Epidermal melanocyte (primary cell): Measurements from ENCODE around the gene ATRNL1.

Source experiments
- DNase-seq: peaks from one replicate; pipeline ENCODE4 v3.0.0; 2011; ENCODE audit warnings: low spot score; ENCODE audit not compliant: insufficient read length

The ATRNL1 gene

DNA sequence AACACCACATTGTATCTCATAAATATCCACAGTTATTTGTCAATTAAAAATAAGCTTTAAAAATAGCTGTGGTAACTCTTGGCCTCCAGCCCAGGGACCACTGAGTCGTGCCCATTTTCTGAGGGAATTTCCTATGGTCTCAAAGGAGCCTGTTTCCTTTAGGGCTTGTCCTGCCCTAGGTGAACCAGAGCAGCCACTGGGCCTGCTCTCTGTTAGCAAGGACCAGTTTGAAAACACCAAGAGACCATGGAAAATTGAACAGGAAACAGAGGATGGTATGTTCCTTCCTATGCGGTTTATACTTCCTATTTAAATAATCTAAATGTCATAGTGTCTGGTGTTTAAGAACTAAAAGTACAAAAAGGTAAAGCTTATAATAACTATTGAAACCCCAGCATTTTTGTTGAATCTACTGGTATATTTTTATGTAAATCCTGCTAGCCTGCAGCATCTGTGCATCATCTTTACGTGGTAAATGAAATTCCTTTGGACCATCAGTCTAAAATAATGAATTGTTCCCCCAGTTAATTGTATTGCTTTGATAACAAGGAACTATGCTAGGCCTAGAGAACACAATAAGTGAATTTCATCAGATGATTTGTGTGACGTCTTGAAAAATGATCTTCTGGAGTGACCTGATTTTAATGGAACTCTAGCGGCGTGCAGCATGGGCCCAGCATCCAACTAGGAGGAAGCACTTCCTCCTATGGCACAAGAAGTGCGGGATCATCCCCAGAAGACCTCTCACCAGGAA lies 846.1 kb downstream of the ATRNL1 start:
- DNase-seq = no peak

DNA sequence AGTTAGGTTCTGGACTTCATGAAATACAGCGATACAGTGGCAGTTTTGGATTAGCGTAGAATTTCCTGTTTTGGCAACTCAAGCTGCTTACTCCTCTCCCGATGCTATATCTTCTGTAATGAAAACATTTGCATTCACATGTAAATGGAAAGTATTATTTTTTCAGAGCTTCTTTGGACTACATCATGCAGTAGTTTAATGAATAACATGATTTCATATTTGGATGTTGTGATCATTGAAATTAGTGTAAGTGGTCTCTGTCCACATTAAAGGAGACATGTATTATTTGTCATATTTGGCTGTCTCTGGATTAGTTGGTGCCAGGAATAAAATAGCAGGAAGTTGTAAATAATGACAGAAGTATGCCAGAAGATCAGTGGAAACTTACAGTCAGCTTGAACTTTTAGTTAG lies 848.2 kb downstream of the ATRNL1 start:
- no peak for DNase-seq

DNA sequence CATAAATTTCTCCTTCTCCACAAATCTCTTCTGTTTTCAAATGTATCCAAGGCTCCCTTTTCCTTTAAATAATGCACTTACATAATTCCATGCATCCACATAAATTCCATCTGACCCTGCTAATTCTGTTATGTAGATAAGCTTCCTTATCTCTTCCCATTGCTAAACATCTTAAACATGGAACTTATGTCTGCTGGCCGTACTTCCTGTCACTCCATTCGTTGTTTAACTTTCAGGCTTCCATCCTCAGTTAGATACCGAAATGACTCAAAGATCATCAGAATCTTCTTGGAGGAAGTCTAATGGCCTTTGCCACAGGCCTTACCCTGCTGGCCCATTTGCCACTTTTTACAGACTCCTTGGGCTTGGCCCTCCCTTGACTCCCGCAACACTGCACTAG lies 848.9 kb downstream of the ATRNL1 start:
- no peak for DNase-seq

DNA sequence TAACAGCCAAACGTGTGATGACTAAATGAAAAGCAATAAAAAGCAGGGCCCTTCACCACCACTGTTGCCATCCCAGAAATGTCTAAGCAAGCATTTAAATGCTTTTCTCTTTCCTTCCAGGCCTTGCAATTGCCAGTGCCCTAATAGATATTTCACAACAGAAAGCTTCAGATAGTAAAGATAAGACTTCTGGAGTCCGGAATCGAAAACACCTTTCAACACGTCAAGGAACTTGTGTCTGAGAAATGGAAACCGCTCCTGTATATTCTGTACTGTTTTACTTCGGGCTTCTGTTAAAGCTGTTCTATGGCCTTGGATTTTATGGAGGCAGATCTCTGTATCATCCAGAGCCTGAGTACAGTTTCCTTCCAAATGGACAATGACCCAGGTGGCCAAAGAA lies 851.4 kb downstream of the ATRNL1 start:
- DNase-seq = no peak

DNA sequence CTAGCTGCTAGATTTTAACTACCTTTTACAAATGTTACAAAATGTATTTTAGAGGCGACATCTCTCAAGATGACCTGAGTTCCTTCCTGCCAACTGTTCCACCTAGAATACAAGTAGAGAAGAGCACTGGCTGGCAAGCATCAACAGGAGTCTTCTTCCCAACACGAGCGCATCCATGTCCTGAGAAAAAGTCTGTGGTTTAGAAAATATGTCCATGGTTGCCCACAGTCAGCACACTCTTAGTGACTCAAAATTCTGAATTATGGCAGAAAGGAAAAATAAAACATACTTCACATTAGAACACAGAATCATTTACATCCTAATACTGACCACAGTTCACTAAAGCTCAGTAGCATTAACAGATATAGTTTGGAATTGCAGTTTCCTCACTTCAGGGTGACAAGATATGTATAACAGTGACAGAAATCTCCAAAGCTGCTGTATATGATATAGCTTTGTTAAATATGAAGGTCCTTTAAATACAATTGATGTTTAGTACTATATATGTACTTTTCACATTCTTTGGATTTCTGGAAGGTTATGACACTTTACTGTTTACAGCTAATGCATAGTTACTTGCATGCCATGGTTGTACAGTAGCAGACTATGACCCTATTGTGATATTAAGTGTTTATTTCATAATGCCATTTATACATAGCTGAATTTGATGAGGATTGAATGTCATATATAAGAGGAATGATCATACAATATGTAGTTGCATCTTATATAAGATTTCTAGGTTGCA lies 852.7 kb downstream of the ATRNL1 start:
- DNase-seq = no peak

DNA sequence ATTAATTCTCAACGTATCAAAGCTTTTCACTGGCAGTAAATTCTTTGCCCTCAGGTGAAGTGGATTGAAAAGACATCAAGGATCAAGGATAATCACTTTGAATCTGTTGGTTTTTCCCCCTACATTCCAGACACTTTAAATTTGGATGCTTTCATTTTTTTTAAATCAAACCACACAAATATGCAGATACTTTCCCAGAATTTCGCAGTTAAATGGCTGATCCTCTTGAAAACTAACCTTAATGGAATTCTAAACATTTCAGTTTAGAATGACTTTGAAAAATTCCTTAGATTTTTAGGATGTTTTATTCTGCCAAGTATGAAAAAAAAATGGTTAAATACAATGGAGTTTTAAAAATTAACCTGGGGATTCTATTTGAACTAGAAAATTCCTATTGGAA lies 853.9 kb downstream of the ATRNL1 start:
- no peak for DNase-seq

DNA sequence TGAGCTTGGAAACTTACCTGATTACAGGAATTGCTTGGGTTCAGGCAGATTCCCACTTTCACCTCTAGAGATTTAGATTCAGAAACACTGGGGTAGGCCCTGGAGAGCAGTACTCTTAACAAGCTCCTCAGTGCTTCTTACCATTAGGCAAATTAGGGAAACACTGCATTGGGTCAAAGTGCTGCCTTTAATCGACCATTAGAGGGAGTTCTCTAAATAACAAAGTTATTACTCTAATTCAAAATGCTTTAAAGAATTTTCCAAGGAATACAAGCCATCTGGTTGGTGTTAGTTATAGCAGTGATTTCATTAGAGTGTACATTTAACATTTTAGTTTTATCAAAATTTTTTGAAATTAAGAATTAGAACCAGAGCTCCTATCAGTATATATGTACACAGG lies 855.3 kb downstream of the ATRNL1 start:
- no peak for DNase-seq

DNA sequence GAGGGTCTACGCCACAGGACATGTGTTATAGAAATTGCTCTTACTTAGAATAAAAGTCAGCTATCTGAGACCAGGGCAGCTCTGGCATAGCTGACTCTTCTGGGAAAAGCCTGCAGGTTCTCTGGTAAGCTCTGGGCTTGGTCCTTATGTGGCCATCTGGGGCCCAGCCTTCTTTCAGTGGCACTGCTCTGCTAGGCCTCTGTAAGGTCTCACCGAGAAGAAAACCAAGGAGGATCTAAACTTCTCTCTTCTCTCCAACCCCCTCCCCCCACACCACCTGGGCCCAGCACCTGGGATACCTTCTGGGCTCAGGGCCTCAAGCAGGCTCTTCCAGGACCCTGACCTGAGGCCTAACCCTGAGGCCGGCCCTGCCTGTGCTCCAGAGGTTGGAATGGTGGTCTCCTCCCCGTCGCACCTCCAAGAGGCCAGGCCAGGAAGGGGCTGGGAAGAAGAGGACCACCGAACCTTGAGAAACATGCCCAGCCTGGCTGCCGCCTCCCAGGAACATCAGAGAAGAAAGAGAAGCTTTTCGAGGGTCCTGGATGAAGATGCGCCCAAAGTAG lies 856.2 kb downstream of the ATRNL1 start:
- DNase-seq = no peak

DNA sequence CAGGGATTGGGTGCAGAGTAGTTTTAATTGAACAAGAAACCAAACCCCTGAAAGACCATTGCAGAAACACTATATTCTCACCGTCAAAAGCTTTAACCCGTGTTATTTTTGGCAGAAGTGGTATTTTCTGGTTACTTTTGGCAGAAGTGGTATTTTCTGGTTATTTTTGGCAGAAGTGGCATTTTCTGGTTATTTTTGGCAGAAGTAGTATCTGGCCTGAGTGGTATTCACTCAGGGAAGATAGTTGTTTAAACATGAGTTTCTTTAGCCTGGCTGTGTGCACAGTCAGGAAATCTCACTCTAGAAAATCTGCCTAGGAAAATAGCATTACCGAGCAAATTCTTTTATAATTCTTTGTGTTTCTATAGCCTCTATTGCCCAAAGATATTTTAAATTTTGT lies 857.2 kb downstream of the ATRNL1 start:
- no peak for DNase-seq

DNA sequence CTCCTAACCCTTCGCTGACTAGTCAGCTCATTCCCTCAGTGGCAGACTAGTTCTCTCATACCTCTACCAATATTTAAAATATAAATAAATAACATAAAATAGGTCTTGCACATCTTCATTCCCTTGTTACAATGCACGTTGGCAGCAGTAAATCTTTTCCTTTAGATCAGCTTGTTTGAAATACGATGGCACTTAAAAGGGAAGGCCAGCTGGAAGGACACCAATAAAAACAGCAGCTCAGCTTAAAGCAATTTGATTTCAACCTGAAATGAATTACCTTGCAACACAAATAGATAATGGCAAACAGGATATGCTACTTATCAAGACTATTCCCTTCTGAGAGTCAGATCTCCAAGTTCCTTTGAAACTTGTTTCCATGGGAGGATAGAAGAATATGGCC lies 858.1 kb downstream of the ATRNL1 start:
- DNase-seq = no peak

DNA sequence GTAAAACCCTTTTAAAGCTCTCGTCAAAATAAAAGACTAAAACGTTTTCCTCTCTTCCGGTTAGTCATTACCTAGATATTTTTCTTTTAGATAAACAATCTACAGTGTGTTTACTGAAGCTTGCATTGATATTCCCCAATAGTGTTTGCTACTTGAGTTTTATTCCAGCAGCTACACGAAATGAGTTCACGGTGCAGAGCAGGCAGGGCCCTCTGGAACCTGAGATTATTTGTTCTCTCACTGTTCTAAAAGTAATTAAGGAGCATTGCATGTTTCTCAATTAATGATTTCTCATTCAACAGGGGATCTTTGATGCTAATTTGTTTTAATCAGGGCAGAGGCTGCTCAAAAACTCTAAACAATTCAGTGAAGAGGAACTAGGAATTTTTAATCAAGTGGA lies 860.1 kb downstream of the ATRNL1 start:
- DNase-seq = no peak

DNA sequence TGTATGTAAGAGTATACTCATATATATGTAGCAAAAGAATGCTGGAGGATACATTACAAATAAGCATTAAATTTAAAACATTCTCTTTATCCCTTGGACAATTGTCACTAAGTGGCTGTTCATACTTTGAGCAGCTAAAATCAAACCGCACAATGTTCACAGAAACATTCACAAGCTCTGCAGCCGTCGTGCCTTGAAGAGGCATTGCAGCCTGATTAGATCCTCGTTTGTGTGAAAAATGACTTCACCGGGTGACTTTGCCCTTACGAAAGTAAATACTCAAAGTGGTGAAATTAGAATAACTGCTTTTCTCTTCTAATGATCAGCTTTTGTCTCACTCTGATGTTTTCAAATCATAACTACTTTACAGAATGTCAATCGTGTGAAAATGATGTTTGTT lies 860.8 kb downstream of the ATRNL1 start:
- DNase-seq = no peak

DNA sequence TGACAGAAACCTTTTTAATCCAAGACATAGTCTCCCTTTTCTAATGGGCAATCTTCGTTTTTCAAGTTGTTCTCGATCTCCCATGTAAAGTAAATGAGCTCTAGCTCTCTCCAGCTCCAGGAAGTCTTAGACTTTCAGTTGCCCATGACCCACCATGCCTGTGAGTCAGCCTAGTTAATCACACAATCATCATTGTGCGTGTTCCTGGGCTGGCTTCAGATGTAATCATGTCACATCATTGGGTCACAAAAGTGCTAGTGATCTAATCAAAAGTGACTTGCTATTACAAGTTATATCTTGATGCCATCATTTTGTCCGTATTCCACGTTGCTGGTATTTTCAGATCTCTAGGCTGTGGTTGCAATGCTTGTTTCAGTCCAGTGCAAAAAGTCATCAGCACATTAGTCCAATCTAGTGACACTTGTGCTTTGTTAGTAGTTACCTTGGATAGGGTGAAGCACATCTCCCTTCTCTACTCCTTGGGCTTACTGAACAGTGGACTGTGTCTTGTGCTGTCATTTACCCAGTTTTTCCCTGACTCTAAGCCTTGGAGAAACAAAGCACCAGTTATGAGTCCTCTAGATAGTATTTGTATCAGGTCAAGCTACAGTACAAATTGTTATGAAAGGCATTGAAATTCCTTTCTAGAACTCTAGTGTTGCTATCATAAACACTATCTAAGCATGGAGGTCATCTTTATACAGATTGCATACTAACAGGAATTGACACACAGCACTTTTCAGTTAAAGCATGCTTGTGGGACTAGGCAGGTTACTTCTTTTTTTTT lies 863.3 kb downstream of the ATRNL1 start:
- DNase-seq = no peak

DNA sequence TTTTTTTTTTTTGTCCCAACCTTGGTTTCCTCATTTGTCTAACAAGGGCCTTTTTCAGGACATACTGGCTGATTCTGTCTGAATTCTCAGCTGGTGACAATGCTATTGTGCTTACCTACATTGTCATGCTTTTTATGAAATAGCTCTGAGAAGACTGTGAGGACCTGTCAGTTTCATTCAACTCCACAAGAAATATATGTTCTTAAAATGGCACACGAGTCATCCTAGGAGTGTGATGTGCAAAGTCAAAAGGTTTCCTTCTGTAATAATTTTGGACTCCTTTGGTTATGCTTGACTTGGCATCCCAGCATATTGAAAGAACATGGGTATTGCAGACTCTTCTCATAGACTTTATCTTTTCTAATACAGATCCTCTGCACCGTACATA lies 863.8 kb downstream of the ATRNL1 start:
- no peak for DNase-seq

DNA sequence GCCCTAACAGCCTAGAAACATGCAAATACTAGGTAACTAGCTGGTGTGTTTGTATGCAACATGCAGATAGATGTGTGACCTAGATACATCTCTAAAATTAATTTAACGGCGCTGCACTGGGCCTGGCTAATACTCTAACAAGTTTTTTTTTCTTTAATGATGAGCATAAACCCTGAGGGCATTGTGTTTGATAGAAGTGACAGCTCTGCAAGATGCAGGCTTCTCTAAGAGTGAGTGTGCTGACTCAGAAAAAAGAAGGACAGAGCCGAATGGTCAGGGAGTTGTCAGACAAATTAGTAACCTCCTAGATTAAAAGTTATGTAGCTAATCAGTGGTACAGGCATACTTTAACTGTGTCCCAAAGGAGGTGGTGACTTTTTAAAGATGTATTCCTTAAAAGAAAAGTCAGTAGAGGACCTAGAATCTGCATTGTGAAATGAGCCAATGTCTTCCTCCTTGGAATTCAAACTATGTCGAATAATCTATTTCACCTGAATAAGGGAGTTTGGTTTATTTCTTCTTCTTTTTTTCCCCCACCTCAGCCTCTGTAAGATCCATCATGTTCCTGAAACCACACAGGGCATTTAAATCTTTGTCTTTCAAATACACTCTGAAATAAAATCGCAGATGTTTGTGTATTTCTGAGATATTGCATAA lies 864.7 kb downstream of the ATRNL1 start:
- DNase-seq = no peak

DNA sequence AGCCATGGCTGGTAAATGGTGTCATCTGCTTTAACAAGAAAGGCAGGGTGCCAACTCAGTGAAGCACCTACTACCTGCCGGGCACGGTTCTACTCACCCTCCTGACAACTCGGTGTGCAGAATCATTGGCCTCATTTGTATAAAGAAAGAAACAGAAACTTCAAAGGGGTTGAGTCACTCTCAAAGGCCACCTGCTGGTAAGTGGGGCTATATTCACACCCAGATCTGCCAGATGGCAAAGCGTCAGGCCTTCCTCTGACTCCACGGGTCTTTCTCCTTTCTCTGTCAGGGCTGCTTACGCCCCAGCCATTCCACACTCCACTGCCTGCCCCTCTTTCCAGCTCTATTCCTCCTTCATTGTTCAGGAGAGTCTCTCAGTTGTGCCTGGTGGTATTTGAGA lies 870.7 kb downstream of the ATRNL1 start:
- DNase-seq = no peak

DNA sequence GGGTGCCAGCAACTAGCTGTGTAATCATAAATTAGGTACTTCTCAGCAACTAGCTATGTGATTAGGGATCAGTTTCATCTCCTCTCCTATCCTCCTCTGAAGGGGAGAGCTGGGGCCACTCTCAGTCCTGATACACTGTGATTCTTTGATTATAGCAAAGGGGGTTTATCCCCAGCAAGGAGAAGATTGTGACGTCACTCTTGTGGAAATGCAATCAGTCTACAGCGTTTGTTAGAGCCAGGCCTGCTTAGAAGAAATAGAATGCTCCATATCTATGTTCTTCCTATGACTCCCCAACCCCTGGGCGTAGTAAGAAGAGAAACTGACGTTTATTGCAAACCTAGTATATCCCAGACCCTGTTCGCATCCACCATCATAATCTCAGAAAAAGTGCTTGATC lies 871.7 kb downstream of the ATRNL1 start:
- no peak for DNase-seq

DNA sequence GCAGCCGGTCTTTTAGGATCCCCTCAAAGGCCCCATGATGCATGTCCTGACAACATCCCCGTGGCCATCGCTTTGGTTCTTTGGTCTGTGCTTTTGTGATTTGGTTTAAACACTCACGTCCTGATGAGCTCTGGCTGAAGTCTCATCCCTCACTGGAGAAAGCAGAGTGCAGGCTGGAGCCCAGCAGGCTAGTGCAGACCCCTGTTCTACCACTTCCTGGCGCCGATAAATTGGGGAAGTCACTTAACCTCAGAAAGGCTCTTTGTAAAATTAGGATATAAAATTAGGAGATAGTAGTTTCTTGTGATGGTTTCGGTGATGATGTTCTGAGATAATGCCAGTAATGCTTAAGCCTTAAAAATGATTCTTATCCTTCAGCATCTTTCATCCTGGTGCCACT lies 872.2 kb downstream of the ATRNL1 start:
- no peak for DNase-seq

DNA sequence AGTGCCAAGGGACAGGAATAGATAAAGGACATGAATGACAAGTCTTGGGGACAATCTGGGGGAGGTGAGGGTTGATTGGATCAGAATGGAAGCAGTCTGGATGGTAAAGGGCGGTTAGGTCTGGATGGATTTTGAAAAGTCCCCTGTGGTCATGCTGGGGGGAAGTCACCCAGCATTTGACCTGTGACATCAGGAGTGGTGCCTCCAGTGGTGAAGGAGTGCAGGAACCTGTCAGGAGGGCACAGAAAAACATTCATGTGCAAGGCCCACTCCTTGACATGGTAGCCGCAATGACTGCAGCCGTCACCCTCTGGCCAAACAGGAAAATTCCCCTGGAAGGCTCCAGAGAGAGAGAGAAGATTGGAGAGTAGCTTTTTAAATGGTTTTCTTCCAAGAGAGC lies 875.1 kb downstream of the ATRNL1 start:
- no peak for DNase-seq

DNA sequence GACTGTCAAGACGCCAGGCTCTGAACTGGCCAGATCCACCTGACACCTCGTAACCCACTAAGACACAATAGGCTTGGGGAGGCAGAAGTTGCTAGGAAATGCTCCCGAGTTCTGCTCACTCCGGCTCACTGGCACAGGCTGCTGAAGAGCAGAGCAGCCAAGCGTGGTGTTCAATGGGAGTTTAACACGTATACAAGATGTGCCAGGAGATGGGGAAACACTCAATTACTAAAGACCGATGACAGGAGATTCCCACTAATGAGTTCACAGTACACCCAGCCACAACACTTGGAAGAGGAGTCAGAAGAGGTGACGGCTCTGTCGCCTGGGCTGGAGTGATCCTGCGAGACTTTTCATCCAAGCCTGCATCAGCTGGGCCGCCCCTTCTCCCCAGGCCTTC lies 876.4 kb downstream of the ATRNL1 start:
- no peak for DNase-seq

DNA sequence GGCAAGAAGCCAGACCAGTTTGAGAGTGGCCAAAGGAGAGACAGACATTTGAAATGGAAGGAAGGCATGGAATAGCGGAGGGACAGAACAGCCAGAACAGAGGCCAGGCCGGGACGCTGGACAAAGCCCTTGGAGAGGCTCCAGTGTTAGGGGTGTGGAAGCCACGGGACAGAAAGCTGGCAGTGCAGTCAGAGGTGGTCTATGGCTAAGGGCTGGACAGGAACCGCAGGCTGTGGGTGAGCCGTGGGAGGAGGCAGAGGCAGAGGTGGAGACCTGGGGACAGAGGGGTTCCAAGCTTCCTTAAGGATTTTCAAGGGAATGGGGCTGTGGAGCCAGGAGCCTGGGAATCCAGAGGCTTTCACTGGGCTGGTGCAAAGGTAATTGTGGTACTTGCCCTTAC lies 878.8 kb downstream of the ATRNL1 start:
- DNase-seq = no peak

DNA sequence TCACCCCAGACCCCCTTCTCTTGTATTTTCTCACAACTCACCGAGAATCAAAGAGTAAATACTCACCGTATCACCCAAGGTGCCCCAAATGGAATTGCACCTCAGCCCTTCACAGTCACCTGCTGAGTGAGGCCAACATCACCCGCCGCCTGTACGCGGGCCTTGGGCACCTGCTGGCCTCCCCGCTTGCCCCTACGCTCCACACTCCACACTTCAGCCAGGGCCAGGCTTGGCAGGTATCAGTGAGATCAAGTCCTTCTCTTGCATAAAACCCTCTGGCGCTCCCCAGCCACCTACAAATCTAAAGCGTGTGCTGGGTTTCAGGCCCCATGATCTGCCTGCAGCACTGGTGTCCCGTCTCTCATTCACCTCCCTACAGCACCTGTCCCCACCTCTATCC lies 879.3 kb downstream of the ATRNL1 start:
- no peak for DNase-seq
